Progenitor cell of endocrine pancreas (in vitro differentiated cells): ENCODE measurements around the gene MPP1. TPM values are rescaled to one million over a fixed set of nuclear protein-coding genes. Genes with fewer than 3 reads are reported as not detected.

Source experiments
- DNase-seq: peaks from one replicate; pipeline ENCODE4 v3.0.0; 2021; ENCODE audit warnings: low spot score; ENCODE audit not compliant: unreplicated experiment
- H3K27ac Mint-ChIP-seq: 2 replicates; pipeline ENCODE4 v1.8.0; 2021; ENCODE audit warnings: mild to moderate bottlenecking, moderate library complexity, mixed read lengths
- H3K27me3 Mint-ChIP-seq: 2 replicates; pipeline ENCODE4 v1.8.0; 2021; ENCODE audit warnings: mixed read lengths
- H3K36me3 Mint-ChIP-seq: 2 replicates; pipeline ENCODE4 v1.8.0; 2022; ENCODE audit warnings: mixed read lengths; ENCODE audit not compliant: insufficient read depth
- H3K4me1 Mint-ChIP-seq: 2 replicates; pipeline ENCODE4 v1.8.0; 2021; ENCODE audit warnings: low read depth, mixed read lengths
- H3K4me3 Mint-ChIP-seq: 2 replicates; pipeline ENCODE4 v1.8.0; 2021; ENCODE audit warnings: low read depth, mild to moderate bottlenecking, moderate library complexity, mixed read lengths
- H3K9me3 Mint-ChIP-seq: 2 replicates; pipeline ENCODE4 v1.8.0; 2021; ENCODE audit warnings: low read depth, mixed read lengths
- total RNA-seq: library from RNA; stranded (reverse); gene quantifications from 2 replicates; pipeline ENCODE4 v1.2.1, GENCODE V29; 2021
- TF ChIP-seq, protein P1 (sequence below): fragments of 200-600 bp; sonication (generic); IDR thresholded peaks from one replicate; pipeline ENCODE4 v1.5.0; 2021; ENCODE audit warnings: antibody characterized with exemption, mild to moderate bottlenecking; ENCODE audit not compliant: unreplicated experiment

MPP1 gene
- total RNA-seq, 1 donor from 2014 or later: 4.9 TPM

DNA sequence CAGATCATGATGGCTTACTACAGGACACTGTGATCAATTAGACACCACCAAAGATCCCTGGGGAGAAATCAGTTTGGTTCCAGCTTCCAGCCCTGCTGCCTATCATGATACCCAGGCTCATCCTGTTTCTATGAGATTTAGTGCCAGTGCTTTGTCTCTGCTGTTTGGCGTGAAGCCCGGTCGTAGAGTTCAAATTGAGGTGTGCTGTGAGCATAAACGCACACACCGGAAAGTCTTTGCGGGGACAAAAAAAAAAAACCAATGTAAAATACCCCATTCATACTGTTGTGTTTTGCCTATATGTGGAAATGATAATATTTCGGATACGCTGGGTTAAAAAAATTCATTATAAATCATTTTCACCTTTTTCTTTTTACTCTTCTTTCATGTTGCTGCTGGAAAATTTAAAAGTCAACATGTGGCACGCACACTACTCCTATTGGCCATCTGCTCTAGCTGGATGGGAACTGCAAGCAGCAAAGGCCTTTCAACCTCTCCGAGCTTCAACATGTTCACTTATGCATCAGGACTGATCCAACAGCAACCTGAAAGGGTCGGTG, 43.2 kb downstream of the MPP1 start:
- peaks cover 2% of the 10 kb centered on the region for H3K36me3 Mint-ChIP-seq
- TF ChIP-seq, protein P1, sequence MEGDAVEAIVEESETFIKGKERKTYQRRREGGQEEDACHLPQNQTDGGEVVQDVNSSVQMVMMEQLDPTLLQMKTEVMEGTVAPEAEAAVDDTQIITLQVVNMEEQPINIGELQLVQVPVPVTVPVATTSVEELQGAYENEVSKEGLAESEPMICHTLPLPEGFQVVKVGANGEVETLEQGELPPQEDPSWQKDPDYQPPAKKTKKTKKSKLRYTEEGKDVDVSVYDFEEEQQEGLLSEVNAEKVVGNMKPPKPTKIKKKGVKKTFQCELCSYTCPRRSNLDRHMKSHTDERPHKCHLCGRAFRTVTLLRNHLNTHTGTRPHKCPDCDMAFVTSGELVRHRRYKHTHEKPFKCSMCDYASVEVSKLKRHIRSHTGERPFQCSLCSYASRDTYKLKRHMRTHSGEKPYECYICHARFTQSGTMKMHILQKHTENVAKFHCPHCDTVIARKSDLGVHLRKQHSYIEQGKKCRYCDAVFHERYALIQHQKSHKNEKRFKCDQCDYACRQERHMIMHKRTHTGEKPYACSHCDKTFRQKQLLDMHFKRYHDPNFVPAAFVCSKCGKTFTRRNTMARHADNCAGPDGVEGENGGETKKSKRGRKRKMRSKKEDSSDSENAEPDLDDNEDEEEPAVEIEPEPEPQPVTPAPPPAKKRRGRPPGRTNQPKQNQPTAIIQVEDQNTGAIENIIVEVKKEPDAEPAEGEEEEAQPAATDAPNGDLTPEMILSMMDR: no peak
- DNase-seq: no peak
- no peaks in the 10 kb centered on the region for H3K27me3 Mint-ChIP-seq
- H3K9me3 Mint-ChIP-seq: peaks cover 7% of the 10 kb centered on the region
- H3K27ac Mint-ChIP-seq: peak overlapping the region; percentile 97
- peaks cover 4% of the 10 kb centered on the region for H3K4me1 Mint-ChIP-seq
- H3K4me3 Mint-ChIP-seq: peak overlapping the region; percentile 85

DNA sequence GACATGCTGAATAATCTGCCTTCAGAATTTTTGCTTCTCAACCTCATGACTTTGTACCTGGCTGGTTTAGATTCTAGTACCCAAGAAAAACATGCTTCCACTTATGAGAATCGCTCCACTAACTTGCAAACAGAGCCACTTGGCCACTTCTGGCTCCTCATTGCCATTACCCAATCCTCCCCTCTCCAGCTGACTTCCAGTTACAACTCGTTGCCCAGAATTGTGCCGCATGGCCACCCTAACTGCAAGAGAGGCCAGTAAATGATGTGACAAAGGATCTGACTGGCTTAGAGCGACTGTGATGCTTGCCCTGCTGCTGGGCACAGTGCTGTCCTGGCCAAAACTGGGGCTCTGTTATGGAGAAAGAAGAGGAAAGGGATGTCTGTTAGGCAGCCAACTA, 46.6 kb downstream of the MPP1 start:
- Mint-ChIP-seq H3K36me3 (no peaks in the 10 kb centered on the region), H3K4me3 (no peak overlapping the region), H3K27ac (no peak overlapping the region), H3K4me1 (peaks cover 4% of the 10 kb centered on the region), H3K27me3 (peaks cover 4% of the 10 kb centered on the region), H3K9me3 (peaks cover 4% of the 10 kb centered on the region)
- TF ChIP-seq, protein P1: no peak
- no peak for DNase-seq

DNA sequence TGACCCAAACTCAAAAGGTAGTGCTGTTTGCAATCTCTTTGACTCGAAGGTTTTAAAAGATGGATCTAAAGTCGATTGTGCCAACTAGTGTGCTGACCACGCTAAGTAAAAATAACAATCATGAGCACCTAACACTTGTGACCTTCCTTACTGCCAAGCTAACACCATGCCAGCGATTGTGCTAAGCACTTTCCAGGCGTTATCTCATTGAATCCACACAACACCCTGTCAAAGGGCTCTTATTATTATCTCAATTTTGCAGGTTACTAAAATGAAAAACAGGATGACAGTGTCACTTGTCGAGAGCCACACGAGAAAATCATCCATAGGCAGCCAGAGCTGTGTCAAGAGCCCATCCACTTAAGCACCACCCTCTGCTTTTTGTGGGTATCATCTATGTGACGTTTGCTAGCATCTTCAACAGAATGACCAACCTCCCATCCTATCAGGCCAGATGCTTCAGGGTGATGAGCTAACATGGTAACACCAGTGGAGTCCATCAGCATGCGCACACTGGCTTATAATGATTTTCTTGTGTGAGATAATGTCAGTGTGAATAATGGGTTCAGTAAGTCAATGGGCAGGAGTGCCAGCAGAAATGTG, 53.5 kb downstream of the MPP1 start:
- Mint-ChIP-seq H3K4me1 (no peaks in the 10 kb centered on the region), H3K27me3 (peaks cover 48% of the 10 kb centered on the region), H3K4me3 (peak overlapping the region; percentile 48), H3K27ac (no peak overlapping the region), H3K36me3 (no peaks in the 10 kb centered on the region), H3K9me3 (no peaks in the 10 kb centered on the region)
- DNase-seq: no peak
- TF ChIP-seq, protein P1: no peak

DNA sequence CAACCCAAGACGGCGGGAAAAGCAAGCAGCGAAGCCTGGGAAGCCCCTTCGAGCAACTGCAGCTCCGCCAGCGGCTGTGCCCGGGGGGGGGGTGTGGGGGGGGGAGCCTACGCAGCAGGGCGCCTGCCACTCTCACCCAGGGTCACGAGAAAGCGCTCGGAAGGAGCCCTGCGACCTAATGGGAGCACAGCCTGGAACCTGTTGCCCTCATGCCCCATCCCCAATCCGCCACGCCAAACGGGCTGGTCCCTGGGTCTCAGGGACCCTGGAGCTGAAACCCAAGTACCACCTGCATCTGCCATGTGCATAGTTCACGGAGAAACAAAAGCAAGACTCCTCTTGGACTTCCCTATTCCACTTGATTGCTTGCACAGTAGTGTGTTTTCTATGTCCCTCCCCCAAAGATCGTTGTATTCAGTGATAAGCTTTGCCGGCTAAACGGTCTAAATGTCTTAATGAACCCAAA, 54.0 kb downstream of the MPP1 start:
- TF ChIP-seq, protein P1: no peak
- H3K9me3 Mint-ChIP-seq: peaks cover 1% of the 10 kb centered on the region
- H3K27me3 Mint-ChIP-seq: peaks cover 48% of the 10 kb centered on the region
- no peak for DNase-seq
- peak overlapping the region; percentile 48 for H3K4me3 Mint-ChIP-seq
- no peaks in the 10 kb centered on the region for H3K36me3 Mint-ChIP-seq
- no peaks in the 10 kb centered on the region for H3K4me1 Mint-ChIP-seq
- H3K27ac Mint-ChIP-seq: no peak overlapping the region

DNA sequence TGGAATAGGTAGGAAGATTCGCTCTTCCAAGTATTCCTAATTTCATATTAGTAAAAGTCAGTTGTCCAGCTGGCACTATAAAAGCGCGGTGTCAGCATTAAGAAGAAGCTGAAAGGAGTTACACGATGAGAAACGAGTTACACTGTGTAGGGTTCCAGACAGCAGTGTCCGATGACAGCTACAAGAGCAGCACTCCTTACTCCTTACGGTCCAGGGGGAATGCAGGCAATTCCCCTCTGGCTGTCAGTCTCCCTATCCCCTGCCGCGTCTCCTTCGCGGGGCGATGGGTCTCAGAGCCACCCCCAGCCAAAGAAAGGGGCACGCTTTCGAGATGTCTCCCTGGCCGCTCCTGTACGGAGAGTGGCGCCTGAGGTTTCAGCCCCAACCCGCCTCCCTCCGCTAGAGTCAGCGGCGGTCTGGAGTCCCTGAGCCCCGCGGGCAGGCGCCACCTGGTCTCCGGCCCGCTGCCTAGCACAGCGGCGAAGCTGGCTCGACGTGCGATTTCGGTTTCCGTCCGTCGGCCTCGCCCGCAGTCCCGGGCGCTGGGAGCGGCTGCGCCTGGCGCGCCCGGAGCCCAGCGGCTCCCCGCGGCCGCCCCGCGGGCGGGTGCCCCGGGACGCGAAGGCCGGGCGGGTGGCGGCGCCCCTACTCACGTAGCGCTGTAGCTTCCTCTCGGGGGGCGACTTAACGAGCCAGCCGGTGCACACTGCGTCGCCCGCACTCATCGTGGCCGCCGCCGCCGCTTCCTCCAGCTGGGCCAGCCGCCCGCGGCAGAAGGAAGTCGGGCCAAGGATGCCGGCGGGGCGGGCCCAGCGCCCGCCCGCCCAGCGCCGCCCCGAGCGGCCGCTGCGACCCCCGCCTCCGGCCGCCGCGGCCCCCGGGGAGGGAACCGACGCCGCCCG, 54.7 kb downstream of the MPP1 start, which contains the start of gene GAB3:
Gene GAB3, minus strand, starts transcription at position 777 of the 902 bp plus-strand sequence. Its CDS starts 52 bp downstream, at position 725.
- H3K4me3 Mint-ChIP-seq: peak within 1 kb of the TSS; percentile 48
- H3K4me1 Mint-ChIP-seq: no peaks in the 10 kb centered on the region
- H3K27ac Mint-ChIP-seq: no peak within 1 kb of the TSS
- peaks cover 4% of the 10 kb centered on the region for H3K9me3 Mint-ChIP-seq
- TF ChIP-seq, protein P1: no peak
- peaks cover 48% of the 10 kb centered on the region for H3K27me3 Mint-ChIP-seq
- no peaks in the 10 kb centered on the region for H3K36me3 Mint-ChIP-seq
- DNase-seq: peak; percentile 14
